SJCRH30 (cell line): ENCODE measurements around the gene PPARG. TPM values are rescaled to one million over a fixed set of nuclear protein-coding genes. Genes with fewer than 3 reads are reported as not detected.

Experiments
- DNase-seq, 2 experiments: peaks; one replicate each; pipeline ENCODE4 v3.0.0-alpha.2; 2015 to 2020
- H3K27ac ChIP-seq: fragments of 250-450 bp; sonication (Bioruptor Pico); 2 replicates; pipeline ENCODE4 v1.5.1; 2020; ENCODE audit warnings: mild to moderate bottlenecking, moderate library complexity
- H3K27me3 ChIP-seq: fragments of 250-450 bp; sonication (Bioruptor Pico); 2 replicates; pipeline ENCODE4 v1.5.1; 2020; ENCODE audit warnings: mild to moderate bottlenecking, moderate library complexity
- H3K36me3 ChIP-seq: fragments of 250-450 bp; sonication (Bioruptor Pico); 2 replicates; pipeline ENCODE4 v1.5.1; 2020; ENCODE audit warnings: mild to moderate bottlenecking, moderate library complexity
- H3K4me1 ChIP-seq: fragments of 250-450 bp; sonication (Bioruptor Pico); 2 replicates; pipeline ENCODE4 v1.5.1; 2020; ENCODE audit warnings: mild to moderate bottlenecking, moderate library complexity
- H3K4me3 ChIP-seq: fragments of 250-450 bp; sonication (Bioruptor Pico); 2 replicates; pipeline ENCODE4 v1.5.1; 2020; ENCODE audit warnings: mild to moderate bottlenecking, moderate library complexity
- H3K9me3 ChIP-seq: fragments of 250-450 bp; sonication (Bioruptor Pico); replicated peaks from 2 replicates; pipeline ENCODE4 v1.5.1; 2020; ENCODE audit warnings: mild to moderate bottlenecking, moderate library complexity
- total RNA-seq: library from RNA; depleted of rRNA; stranded (reverse); fragments of >200 nt; shearing (Covaris generic); gene quantifications from 2 replicates; pipeline ENCODE4 v1.2.3, GENCODE V29; 2014

Gene PPARG
- total RNA-seq, 1 experiment from 2014 or later = 0.06 TPM

- no peaks in the 10 kb centered on the region for H3K4me1 ChIP-seq
- H3K9me3 ChIP-seq = no peaks in the 10 kb centered on the region
- H3K27me3 ChIP-seq = peaks cover 8% of the 10 kb centered on the region
- no peaks in the 10 kb centered on the region for H3K36me3 ChIP-seq
- no peak overlapping the region for H3K4me3 ChIP-seq
- no peak overlapping the region for H3K27ac ChIP-seq
- DNase-seq = no peak
Observed at GRCh38 chr3:12316253-12316652, 27.4 kb downstream of the PPARG start.

- no peak for DNase-seq
- Histone ChIP-seq H3K36me3 (no peaks in the 10 kb centered on the region), H3K4me1 (no peaks in the 10 kb centered on the region), H3K27ac (no peak overlapping the region), H3K27me3 (peaks cover 8% of the 10 kb centered on the region), H3K9me3 (no peaks in the 10 kb centered on the region), H3K4me3 (no peak overlapping the region)
Observed at GRCh38 chr3:12316729-12317351, 28.0 kb downstream of the PPARG start.

GRCh38 chr3:12317914-12318313 is 29.0 kb downstream of the PPARG start:
- Histone ChIP-seq H3K4me3 (no peak overlapping the region), H3K4me1 (no peaks in the 10 kb centered on the region), H3K36me3 (no peaks in the 10 kb centered on the region), H3K9me3 (no peaks in the 10 kb centered on the region), H3K27ac (no peak overlapping the region), H3K27me3 (peaks cover 8% of the 10 kb centered on the region)
- no peak for DNase-seq

GRCh38 chr3:12318758-12319621 is 30.1 kb downstream of the PPARG start:
- DNase-seq = no peak
- H3K4me3 ChIP-seq = no peak overlapping the region
- H3K9me3 ChIP-seq = no peaks in the 10 kb centered on the region
- H3K27me3 ChIP-seq = peaks cover 8% of the 10 kb centered on the region
- H3K27ac ChIP-seq = no peak overlapping the region
- no peaks in the 10 kb centered on the region for H3K4me1 ChIP-seq
- no peaks in the 10 kb centered on the region for H3K36me3 ChIP-seq

- Histone ChIP-seq H3K9me3 (no peaks in the 10 kb centered on the region), H3K27ac (no peak overlapping the region), H3K4me1 (no peaks in the 10 kb centered on the region), H3K36me3 (no peaks in the 10 kb centered on the region), H3K4me3 (no peak overlapping the region), H3K27me3 (peaks cover 8% of the 10 kb centered on the region)
- DNase-seq = no peak
Observed at GRCh38 chr3:12321015-12321414, 32.1 kb downstream of the PPARG start.

- no peak overlapping the region for H3K4me3 ChIP-seq
- no peaks in the 10 kb centered on the region for H3K4me1 ChIP-seq
- DNase-seq = no peak
- H3K27ac ChIP-seq = no peak overlapping the region
- no peaks in the 10 kb centered on the region for H3K36me3 ChIP-seq
- H3K27me3 ChIP-seq = no peaks in the 10 kb centered on the region
- no peaks in the 10 kb centered on the region for H3K9me3 ChIP-seq
Observed at GRCh38 chr3:12323237-12323636, 34.4 kb downstream of the PPARG start.

- Histone ChIP-seq H3K4me3 (no peak overlapping the region), H3K27me3 (no peaks in the 10 kb centered on the region), H3K36me3 (no peaks in the 10 kb centered on the region), H3K9me3 (no peaks in the 10 kb centered on the region), H3K4me1 (no peaks in the 10 kb centered on the region), H3K27ac (no peak overlapping the region)
- no peak for DNase-seq
Observed at GRCh38 chr3:12325586-12326515, 37.0 kb downstream of the PPARG start.

GRCh38 chr3:12327021-12327420 is 38.2 kb downstream of the PPARG start:
- Histone ChIP-seq H3K9me3 (no peaks in the 10 kb centered on the region), H3K4me3 (no peak overlapping the region), H3K36me3 (no peaks in the 10 kb centered on the region), H3K4me1 (no peaks in the 10 kb centered on the region), H3K27ac (no peak overlapping the region), H3K27me3 (no peaks in the 10 kb centered on the region)
- no peak for DNase-seq

GRCh38 chr3:12328132-12328836 is 39.4 kb downstream of the PPARG start:
- no peak overlapping the region for H3K27ac ChIP-seq
- H3K4me3 ChIP-seq = no peak overlapping the region
- H3K9me3 ChIP-seq = no peaks in the 10 kb centered on the region
- H3K4me1 ChIP-seq = no peaks in the 10 kb centered on the region
- no peaks in the 10 kb centered on the region for H3K27me3 ChIP-seq
- no peak for DNase-seq
- H3K36me3 ChIP-seq = no peaks in the 10 kb centered on the region

- no peaks in the 10 kb centered on the region for H3K9me3 ChIP-seq
- H3K4me1 ChIP-seq = no peaks in the 10 kb centered on the region
- no peak for DNase-seq
- no peak overlapping the region for H3K4me3 ChIP-seq
- H3K36me3 ChIP-seq = no peaks in the 10 kb centered on the region
- no peaks in the 10 kb centered on the region for H3K27me3 ChIP-seq
- H3K27ac ChIP-seq = no peak overlapping the region
Observed at GRCh38 chr3:12328837-12329462, 40.1 kb downstream of the PPARG start.

- no peak for DNase-seq
- no peaks in the 10 kb centered on the region for H3K27me3 ChIP-seq
- H3K4me1 ChIP-seq = no peaks in the 10 kb centered on the region
- H3K27ac ChIP-seq = no peak overlapping the region
- no peaks in the 10 kb centered on the region for H3K9me3 ChIP-seq
- no peak overlapping the region for H3K4me3 ChIP-seq
- H3K36me3 ChIP-seq = no peaks in the 10 kb centered on the region
Observed at GRCh38 chr3:12334786-12335185, 45.9 kb downstream of the PPARG start.

- H3K4me3 ChIP-seq = no peak overlapping the region
- no peaks in the 10 kb centered on the region for H3K27me3 ChIP-seq
- no peaks in the 10 kb centered on the region for H3K36me3 ChIP-seq
Observed at GRCh38 chr3:12335421-12335820, 46.6 kb downstream of the PPARG start.

GRCh38 chr3:12336099-12336498 is 47.2 kb downstream of the PPARG start:
- no peaks in the 10 kb centered on the region for H3K27me3 ChIP-seq
- H3K36me3 ChIP-seq = no peaks in the 10 kb centered on the region
- H3K9me3 ChIP-seq = no peaks in the 10 kb centered on the region
- H3K27ac ChIP-seq = no peak overlapping the region
- no peak for DNase-seq
- no peaks in the 10 kb centered on the region for H3K4me1 ChIP-seq
- H3K4me3 ChIP-seq = no peak overlapping the region

More at GRCh38 chr3:12335421-12335820, 46.6 kb downstream of the PPARG start:
- H3K4me1 ChIP-seq = no peaks in the 10 kb centered on the region
- no peaks in the 10 kb centered on the region for H3K9me3 ChIP-seq
- no peak overlapping the region for H3K27ac ChIP-seq
- no peak for DNase-seq
